HepG2 (cell line): Measurements from ENCODE around the gene MREG. TPM values are rescaled to one million over a fixed set of nuclear protein-coding genes. Genes with fewer than 3 reads are reported as not detected.

ENCODE experiments used
- AHDC1 ChIP-seq: sonication (generic); formaldehyde crosslinking; IDR thresholded peaks from 2 replicates; pipeline ENCODE4 v1.5.1; 2020; ENCODE audit warnings: mild to moderate bottlenecking, missing genetic modification reagents, borderline replicate concordance
- ARID5B ChIP-seq: IDR thresholded peaks from 2 replicates; pipeline ENCODE4 v1.4.0; 2020; ENCODE audit warnings: mild to moderate bottlenecking, missing genetic modification reagents
- ATF4 ChIP-seq, 2 experiments: fragments of 450-650 bp in 1 of 2; sonication (generic) in 1 of 2; formaldehyde crosslinking; IDR thresholded peaks; 2 replicates each; pipeline versions ENCODE4 v1.5.0 to v1.8.0; 2020 to 2022; ENCODE audit warnings: mild to moderate bottlenecking in 1 of 2, missing genetic modification reagents in 1 of 2
- BCL6 ChIP-seq: IDR thresholded peaks from 2 replicates; pipeline ENCODE4 v1.6.1; 2016; ENCODE audit warnings: missing genetic modification reagents, missing compliant biosample characterization
- CREB1 ChIP-seq, 2 experiments: fragments of 450-650 bp in 1 of 2; IDR thresholded peaks; 2 replicates each; pipeline ENCODE4 v1.6.1; 2016 to 2017; ENCODE audit warnings: control low read depth in 1 of 2, mild to moderate bottlenecking in 1 of 2, missing compliant biosample characterization in 1 of 2, missing genetic modification characterization in 1 of 2
- CREM ChIP-seq, 2 experiments: sonication (generic) in 1 of 2; formaldehyde crosslinking in 1 of 2; IDR thresholded peaks; 2 replicates each; pipeline versions ENCODE4 v1.4.0 to v1.6.1; 2016 to 2020; ENCODE audit warnings: antibody characterized with exemption in 1 of 2, mild to moderate bottlenecking in 1 of 2, missing genetic modification reagents in 1 of 2
- EHMT2 ChIP-seq: fragments of 200-600 bp; sonication (generic); IDR thresholded peaks from 2 replicates; pipeline ENCODE4 v1.7.0; 2017; ENCODE audit warnings: antibody characterized with exemption, low read depth, low read length, borderline replicate concordance
- FOXM1 ChIP-seq: sonication (generic); formaldehyde crosslinking; IDR thresholded peaks from 2 replicates; pipeline ENCODE4 v1.5.0; 2020; ENCODE audit warnings: missing genetic modification reagents
- NCOA1 ChIP-seq: sonication (generic); formaldehyde crosslinking; IDR thresholded peaks from 2 replicates; pipeline ENCODE4 v1.9.0; 2021; ENCODE audit warnings: missing genetic modification reagents
- RXRA ChIP-seq: sonication (generic); formaldehyde crosslinking; IDR thresholded peaks from 2 replicates; pipeline ENCODE4 v1.5.1; 2020; ENCODE audit warnings: missing genetic modification reagents
- SOX6 ChIP-seq, 2 experiments: fragments of 450-650 bp in 1 of 2; sonication (generic) in 1 of 2; formaldehyde crosslinking in 1 of 2; IDR thresholded peaks; 2 replicates each; pipeline versions ENCODE4 v1.4.0 to v1.6.1; 2017 to 2020; ENCODE audit warnings: antibody characterized with exemption in 1 of 2, mild to moderate bottlenecking in 1 of 2, missing genetic modification reagents in 1 of 2
- TCF7L2 ChIP-seq: IDR thresholded peaks from 2 replicates; pipeline ENCODE4 v1.6.1; 2011; ENCODE audit warnings: mild to moderate bottlenecking, low read depth, low read length, moderate library complexity
- TMF1 ChIP-seq: sonication (generic); formaldehyde crosslinking; IDR thresholded peaks from 2 replicates; pipeline ENCODE4 v1.8.1; 2022; ENCODE audit warnings: low read depth, missing genetic modification reagents
- WIZ ChIP-seq: sonication (generic); formaldehyde crosslinking; IDR thresholded peaks from 2 replicates; pipeline ENCODE4 v1.5.1; 2020; ENCODE audit warnings: mild to moderate bottlenecking, missing genetic modification reagents
- ZMYM4 ChIP-seq: sonication (generic); formaldehyde crosslinking; IDR thresholded peaks from 2 replicates; pipeline ENCODE4 v1.8.1; 2023; ENCODE audit warnings: mild to moderate bottlenecking, missing genetic modification reagents
- ZNF124 ChIP-seq: sonication (generic); formaldehyde crosslinking; IDR thresholded peaks from 2 replicates; pipeline ENCODE4 v1.4.0; 2020; ENCODE audit warnings: missing genetic modification reagents
- ZNF354B ChIP-seq: sonication (generic); formaldehyde crosslinking; IDR thresholded peaks from 2 replicates; pipeline ENCODE4 v1.8.0; 2022; ENCODE audit warnings: mild to moderate bottlenecking, missing genetic modification reagents
- ZNF362 ChIP-seq: sonication (generic); formaldehyde crosslinking; IDR thresholded peaks from 2 replicates; pipeline ENCODE4 v1.4.0; 2020; ENCODE audit warnings: missing genetic modification reagents, mild to moderate bottlenecking, borderline replicate concordance
- polyA plus RNA-seq, 8 experiments: library from polyadenylated mRNA; depleted of rRNA in 3 of 8; stranded (reverse) in 7 of 8; unstranded in 1 of 8; fragments of >200 nt; fragmentation: Illumina TruSeq in 4 of 8; extraction: Trizol in 4 of 8; gene quantifications; 2 replicates each; pipeline versions ENCODE4 v1.2.1 to v1.2.3, GENCODE V29; 2011 to 2016; ENCODE audit warnings: low read depth in 4 of 8, missing spikeins in 1 of 8, mixed read lengths in 1 of 8; ENCODE audit not compliant: insufficient read depth in 1 of 8
- total RNA-seq, 5 experiments: library from RNA; depleted of rRNA; stranded (reverse); fragments of >200 nt; fragmentation: Illumina TruSeq; extraction: Trizol; gene quantifications; 2 replicates each; pipeline ENCODE4 v1.2.3, GENCODE V29; 2016; ENCODE audit warnings: low read depth in 1 of 5

Gene MREG
- total and polyA plus RNA-seq, 2 of the 13 experiments (the other 11 are each of a cell fraction or from before 2014, with no cell fraction given), result 7.5 to 23.3 TPM

- peak; percentile 47; the same call in 1 of the 2 replicates for TF ChIP-seq ARID5B (CRISPR knock-in tag)
- no peak for TF ChIP-seq NCOA1 (CRISPR knock-in tag)
- TF ChIP-seq EHMT2, result no peak; the same call in 1 of the 2 replicates
- peak; percentile 56 for TF ChIP-seq BCL6 (CRISPR knock-in tag)
- no peak for TF ChIP-seq CREB1 (IDR thresholded peaks at IDR 0.05)
- no peak for TF ChIP-seq CREB1 (CRISPR knock-in tag; IDR thresholded peaks at IDR 0.05)
- TF ChIP-seq CREM (IDR thresholded peaks at IDR 0.05), result peak; percentile 30; the same call in 1 of the 2 replicates
- TF ChIP-seq CREM (CRISPR knock-in tag; IDR thresholded peaks at IDR 0.05), result no peak
- peak; percentile 41; the same call in 1 of the 2 replicates for TF ChIP-seq ZMYM4 (CRISPR knock-in tag)
- no peak for TF ChIP-seq ATF4 (CRISPR knock-in tag; IDR thresholded peaks at IDR 0.05)
- TF ChIP-seq WIZ, result no peak
- TF ChIP-seq TMF1 (CRISPR knock-in tag), result no peak
- no peak for TF ChIP-seq AHDC1
- TF ChIP-seq TCF7L2, result peak; percentile 84
- TF ChIP-seq ZNF124, result no peak
- TF ChIP-seq ZNF354B (CRISPR knock-in tag), result no peak
- TF ChIP-seq ZNF362 (CRISPR knock-in tag), result peak; percentile 48; the same call in 1 of the 2 replicates
- no peak for TF ChIP-seq FOXM1 (CRISPR knock-in tag)
- no peak for TF ChIP-seq RXRA
- TF ChIP-seq SOX6 (IDR thresholded peaks at IDR 0.05), result no peak
- peak; percentile 19; the same call in 1 of the 2 replicates for TF ChIP-seq SOX6 (CRISPR knock-in tag; IDR thresholded peaks at IDR 0.05)
Measured at GRCh38 chr2:215951558-215951957, 61.8 kb downstream of the MREG start (continued).
